Keratinocyte (primary cell): Measurements from ENCODE around the gene NDRG2.

ENCODE experiments used
- CTCF ChIP-seq, 3 experiments: IDR thresholded peaks in 1 of 3; conservative IDR thresholded peaks in 1 of 3; optimal IDR thresholded peaks in 1 of 3; 2 replicates in 2 of 3; 3 replicates in 1 of 3; pipeline versions ENCODE3 to v1.5.1; 2011; ENCODE audit warnings: low read length in 3 of 3, mild to moderate bottlenecking in 3 of 3, moderate library complexity in 2 of 3, control low read depth in 1 of 3, inconsistent platforms in 1 of 3; ENCODE audit not compliant: insufficient read depth in 2 of 3; ENCODE audit errors: extremely low read depth in 1 of 3
- EZH2 ChIP-seq: IDR thresholded peaks from one replicate; pipeline ENCODE4 v1.6.1; 2012; ENCODE audit warnings: inconsistent platforms, mild to moderate bottlenecking, low read length, moderate library complexity

- TF ChIP-seq EZH2, result no peak
- peak; percentile 67 to 73 (median 72) for TF ChIP-seq CTCF (optimal IDR thresholded peaks at IDR 0.05 in 1 of 3, IDR thresholded peaks at IDR 0.05 in 1 of 3, conservative IDR thresholded peaks at IDR 0.05 in 1 of 3; ENCODE audit: extremely low read depth in 1 of 3, insufficient read depth in 2 of 3, low read length in 3 of 3)
Measured at GRCh38 chr14:21039585-21040369, 14.9 kb upstream of the NDRG2 start.
